Stomach (tissue), 4 donors: Measurements from ENCODE around the gene E2F2.

ENCODE experiments used
- CTCF ChIP-seq, 7 experiments: fragments of 450-650 bp in 4 of 7; fragments of 200-600 bp in 3 of 7; sonication (generic) in 3 of 7; IDR thresholded peaks; one replicate each; pipeline ENCODE4 v1.5.1; 2016 to 2019; ENCODE audit warnings: antibody characterized with exemption in 7 of 7, control low read depth in 2 of 7, mild to moderate bottlenecking in 1 of 7
- EP300 ChIP-seq: sonication (generic); formaldehyde crosslinking; IDR thresholded peaks from one replicate; pipeline ENCODE4 v1.6.1; 2017; ENCODE audit warnings: antibody characterized with exemption
- POLR2A ChIP-seq, 4 donors: fragments of 450-650 bp; IDR thresholded peaks; one replicate each; pipeline ENCODE4 v1.6.1; 2016; ENCODE audit warnings: antibody characterized with exemption in 4 of 4, control low read depth in 2 of 4, mild to moderate bottlenecking in 1 of 4, moderate library complexity in 1 of 4
- POLR2AphosphoS5 ChIP-seq, 3 donors: sonication (generic); formaldehyde crosslinking; IDR thresholded peaks; one replicate each; pipeline ENCODE4 v1.6.1; 2016; ENCODE audit warnings: antibody characterized with exemption in 3 of 3

- TF ChIP-seq CTCF (IDR thresholded peaks at IDR 0.05) = no peak
- TF ChIP-seq POLR2A (IDR thresholded peaks at IDR 0.05) = no peak
- no peak for TF ChIP-seq EP300
- TF ChIP-seq POLR2AphosphoS5 (IDR thresholded peaks at IDR 0.05) = no peak
Measured at GRCh38 chr1:23506376-23507107, 24.5 kb downstream of the E2F2 start.
